Measurements from ENCODE around the gene CCNY.

- TF ChIP-seq, protein P1, sequence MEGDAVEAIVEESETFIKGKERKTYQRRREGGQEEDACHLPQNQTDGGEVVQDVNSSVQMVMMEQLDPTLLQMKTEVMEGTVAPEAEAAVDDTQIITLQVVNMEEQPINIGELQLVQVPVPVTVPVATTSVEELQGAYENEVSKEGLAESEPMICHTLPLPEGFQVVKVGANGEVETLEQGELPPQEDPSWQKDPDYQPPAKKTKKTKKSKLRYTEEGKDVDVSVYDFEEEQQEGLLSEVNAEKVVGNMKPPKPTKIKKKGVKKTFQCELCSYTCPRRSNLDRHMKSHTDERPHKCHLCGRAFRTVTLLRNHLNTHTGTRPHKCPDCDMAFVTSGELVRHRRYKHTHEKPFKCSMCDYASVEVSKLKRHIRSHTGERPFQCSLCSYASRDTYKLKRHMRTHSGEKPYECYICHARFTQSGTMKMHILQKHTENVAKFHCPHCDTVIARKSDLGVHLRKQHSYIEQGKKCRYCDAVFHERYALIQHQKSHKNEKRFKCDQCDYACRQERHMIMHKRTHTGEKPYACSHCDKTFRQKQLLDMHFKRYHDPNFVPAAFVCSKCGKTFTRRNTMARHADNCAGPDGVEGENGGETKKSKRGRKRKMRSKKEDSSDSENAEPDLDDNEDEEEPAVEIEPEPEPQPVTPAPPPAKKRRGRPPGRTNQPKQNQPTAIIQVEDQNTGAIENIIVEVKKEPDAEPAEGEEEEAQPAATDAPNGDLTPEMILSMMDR (IDR thresholded peaks at IDR 0.05 in 4 of 5, conservative IDR thresholded peaks at IDR 0.05 in 1 of 5), result no peak
- no peak for TF ChIP-seq POLR2A (IDR thresholded peaks at IDR 0.05)
Observed at GRCh38 chr10:35300063-35300699, 36.1 kb upstream of the CCNY start.
